HS-27A (cell line): Measurements from ENCODE around the gene PSTK.

ENCODE experiments used
- DNase-seq: peaks from one replicate; pipeline ENCODE4 v3.0.0-alpha.2; 2012; ENCODE audit warnings: low read depth, missing footprints

The PSTK gene

GRCh38 chr10:123019941-123020703 lies 39.9 kb downstream of the PSTK start:
- DNase-seq = no peak

DNA sequence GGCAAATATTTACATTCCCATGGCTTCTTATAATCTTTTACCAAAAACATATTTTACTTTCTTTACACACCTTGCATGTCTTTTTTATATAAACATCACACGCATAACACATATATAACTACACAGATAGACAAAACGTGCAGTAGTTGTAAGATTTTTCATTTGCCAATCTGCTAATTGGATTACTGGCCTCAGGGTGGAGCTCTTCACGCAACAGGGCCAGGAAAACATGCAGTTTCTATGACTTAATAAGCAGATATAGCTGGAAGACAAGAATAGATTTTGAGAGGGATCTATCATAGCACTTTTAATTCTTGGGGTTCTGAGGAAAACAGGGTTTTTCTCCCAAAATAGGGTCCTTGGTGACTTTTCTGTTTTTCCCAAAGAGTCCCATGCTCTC lies 41.3 kb downstream of the PSTK start:
- no peak for DNase-seq

GRCh38 chr10:123024540-123024939 lies 44.3 kb downstream of the PSTK start:
- DNase-seq = no peak

DNA sequence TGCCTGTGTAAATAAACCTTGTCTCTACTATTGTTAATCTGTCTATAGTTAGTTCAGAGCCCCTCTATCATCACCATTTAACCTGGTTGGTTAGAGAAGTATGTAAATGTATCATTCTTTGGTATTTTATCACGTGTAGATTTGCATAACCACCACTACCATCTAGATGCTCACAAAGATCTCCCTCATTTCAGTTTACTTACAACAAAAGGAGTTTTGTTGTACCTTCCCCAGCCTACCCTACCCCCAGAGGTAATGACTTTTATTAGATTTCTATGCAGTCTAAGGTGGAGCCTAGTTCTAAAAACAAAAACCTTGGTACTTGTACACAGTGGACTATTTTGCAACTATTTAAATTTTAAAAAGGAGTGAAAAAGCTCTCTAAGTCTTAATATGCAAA lies 46.1 kb downstream of the PSTK start:
- no peak for DNase-seq

GRCh38 chr10:123027861-123028260 lies 47.7 kb downstream of the PSTK start:
- no peak for DNase-seq

- no peak for DNase-seq
Measured at GRCh38 chr10:123031124-123031523, 50.9 kb downstream of the PSTK start.

- DNase-seq = no peak
Measured at GRCh38 chr10:123034332-123034731, 54.1 kb downstream of the PSTK start.

DNA sequence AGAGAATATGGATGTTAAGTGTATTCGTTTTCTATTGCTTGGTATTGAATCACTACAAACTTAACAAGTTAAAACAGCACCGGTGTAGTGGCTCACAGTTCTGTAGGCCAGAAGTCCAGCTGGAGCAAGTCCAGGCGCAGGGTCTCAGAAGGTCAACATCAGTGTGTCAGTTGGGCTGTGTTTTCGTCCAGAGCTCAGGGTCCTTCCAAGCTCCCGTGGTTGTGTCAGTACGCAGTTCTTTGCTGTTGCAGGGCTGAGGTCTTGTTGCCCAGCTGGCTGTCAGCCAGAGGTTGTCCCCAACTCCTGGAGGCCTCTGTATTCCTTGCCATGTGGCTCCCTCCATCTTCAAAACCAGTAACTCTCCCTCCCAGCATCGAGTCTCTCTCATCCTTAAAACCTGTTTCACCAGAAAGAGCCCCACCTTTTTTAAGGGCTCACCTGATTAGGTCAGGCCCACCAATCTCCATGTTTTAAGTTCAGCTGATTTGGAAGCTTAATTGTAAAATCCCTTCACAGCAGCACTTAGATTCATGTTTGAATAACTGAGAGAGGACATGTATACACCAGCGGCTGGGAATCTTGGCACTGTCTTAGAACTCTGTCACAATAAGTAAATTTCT lies 55.4 kb downstream of the PSTK start:
- DNase-seq = no peak

GRCh38 chr10:123038782-123039631 lies 58.8 kb downstream of the PSTK start:
- no peak for DNase-seq

DNA sequence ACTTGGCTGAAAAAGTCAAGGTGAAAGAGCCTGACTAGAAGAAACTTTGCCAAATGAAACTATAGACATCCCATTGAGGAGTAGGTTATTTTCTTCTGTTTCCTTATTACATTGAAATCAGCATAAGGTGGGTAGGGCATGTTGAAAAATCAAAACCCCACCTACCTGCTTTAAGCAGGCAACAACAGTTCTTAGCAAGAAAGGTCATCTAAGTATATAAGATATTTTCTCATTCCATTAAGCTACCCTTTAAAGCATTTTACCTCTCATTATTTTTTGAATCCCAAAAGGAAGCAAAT lies 59.4 kb downstream of the PSTK start:
- DNase-seq = no peak
